ENCODE measurements around the gene DUSP18.

DUSP18 gene

DNA sequence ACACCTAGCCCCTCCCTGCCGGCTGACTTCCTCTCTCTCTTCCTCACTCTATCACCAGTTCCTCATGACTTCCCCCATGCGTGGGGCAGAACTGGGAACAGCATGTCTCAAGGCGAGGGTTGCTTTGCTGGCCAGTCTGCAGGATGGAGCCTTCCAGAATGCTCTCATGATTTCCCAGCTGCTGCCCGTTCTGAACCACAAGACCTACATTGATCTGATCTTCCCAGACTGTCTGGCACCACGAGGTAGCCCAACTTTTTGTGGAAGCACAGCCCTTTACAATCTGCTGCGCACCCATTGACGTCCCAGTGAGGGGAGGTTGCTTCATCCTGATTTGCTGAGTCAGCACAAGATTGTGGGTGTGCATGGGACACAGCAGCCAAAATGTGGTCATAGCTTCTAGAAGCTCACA, 52.1 kb downstream of the DUSP18 start:
- TF ChIP-seq, protein P1, sequence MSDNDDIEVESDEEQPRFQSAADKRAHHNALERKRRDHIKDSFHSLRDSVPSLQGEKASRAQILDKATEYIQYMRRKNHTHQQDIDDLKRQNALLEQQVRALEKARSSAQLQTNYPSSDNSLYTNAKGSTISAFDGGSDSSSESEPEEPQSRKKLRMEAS (IDR thresholded peaks at IDR 0.05; ENCODE audit: low read depth, low read length): no peak
- TF ChIP-seq CTCF (IDR thresholded peaks at IDR 0.05; ENCODE audit: low read depth, low read length): no peak
- TF ChIP-seq POLR2A (IDR thresholded peaks at IDR 0.05; ENCODE audit: extremely low read depth, insufficient read length): no peak
- TF ChIP-seq MYC (IDR thresholded peaks at IDR 0.05; ENCODE audit: low read depth, low read length): no peak
- no peak for DNase-seq (ENCODE audit: low read depth)
- H3K4me3 ChIP-seq (ENCODE audit: low read depth, low read length): no peak overlapping the region

DNA sequence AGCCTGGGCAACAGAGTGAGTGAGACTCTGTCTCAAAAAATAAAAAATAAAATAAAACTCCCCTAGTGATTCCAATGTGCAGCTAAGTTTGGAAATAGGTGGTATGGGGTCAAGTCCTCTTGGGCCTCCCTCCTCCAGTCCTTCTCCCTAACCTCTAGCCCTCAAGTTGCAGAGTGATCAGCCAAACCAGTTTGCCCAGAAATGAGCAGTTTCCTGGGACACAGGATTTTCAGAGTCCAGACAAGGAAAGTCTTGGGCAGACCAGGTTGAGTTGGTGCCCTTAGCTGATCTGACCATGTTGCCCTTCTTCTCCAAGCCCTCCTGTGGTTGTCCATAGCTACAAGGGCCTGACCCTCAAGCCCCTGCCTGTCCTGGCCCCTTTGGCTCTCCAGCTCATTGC, 52.8 kb downstream of the DUSP18 start:
- no peak for DNase-seq (ENCODE audit: low read depth)
- no peak overlapping the region for H3K4me3 ChIP-seq (ENCODE audit: low read depth, low read length)
- no peak for TF ChIP-seq CTCF (IDR thresholded peaks at IDR 0.05; ENCODE audit: low read depth, low read length)
- TF ChIP-seq MYC (IDR thresholded peaks at IDR 0.05; ENCODE audit: low read depth, low read length): no peak
- no peak for TF ChIP-seq POLR2A (IDR thresholded peaks at IDR 0.05; ENCODE audit: extremely low read depth, insufficient read length)
- TF ChIP-seq, protein P1 (IDR thresholded peaks at IDR 0.05; ENCODE audit: low read depth, low read length): no peak

DNA sequence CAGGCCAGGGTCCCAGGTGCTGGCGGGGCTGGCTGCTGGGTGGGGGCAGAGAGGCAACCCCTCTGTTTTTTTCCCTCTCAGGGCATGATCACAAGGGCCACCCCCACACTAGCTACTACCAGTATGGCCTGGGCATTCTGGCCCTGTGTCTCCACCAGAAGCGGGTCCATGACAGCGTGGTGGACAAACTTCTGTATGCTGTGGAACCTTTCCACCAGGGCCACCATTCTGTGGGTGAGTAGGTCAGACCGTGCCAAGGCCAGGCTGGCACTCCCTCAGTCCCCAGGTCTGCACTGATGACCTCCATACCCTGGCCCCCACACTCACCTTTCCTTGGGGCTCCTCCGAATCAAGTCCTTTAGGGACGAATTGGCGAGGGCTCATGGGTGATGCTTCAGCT, 53.4 kb downstream of the DUSP18 start:
- no peak overlapping the region for H3K4me3 ChIP-seq (ENCODE audit: low read depth, low read length)
- TF ChIP-seq MYC (IDR thresholded peaks at IDR 0.05; ENCODE audit: low read depth, low read length) (no peak), CTCF (IDR thresholded peaks at IDR 0.05; ENCODE audit: low read depth, low read length) (no peak), POLR2A (IDR thresholded peaks at IDR 0.05; ENCODE audit: extremely low read depth, insufficient read length) (no peak)
- TF ChIP-seq, protein P1 (IDR thresholded peaks at IDR 0.05; ENCODE audit: low read depth, low read length): no peak
- DNase-seq (ENCODE audit: low read depth): no peak

GRCh38 chr22:30612789-30613188, 54.9 kb downstream of the DUSP18 start:
- DNase-seq (ENCODE audit: low read depth): no peak
- no peak overlapping the region for H3K4me3 ChIP-seq (ENCODE audit: low read depth, low read length)

More at GRCh38 chr22:30612789-30613188, 54.9 kb downstream of the DUSP18 start:
- TF ChIP-seq POLR2A (IDR thresholded peaks at IDR 0.05; ENCODE audit: extremely low read depth, insufficient read length): no peak
- TF ChIP-seq, protein P1 (IDR thresholded peaks at IDR 0.05; ENCODE audit: low read depth, low read length): no peak
- no peak for TF ChIP-seq CTCF (IDR thresholded peaks at IDR 0.05; ENCODE audit: low read depth, low read length)
- TF ChIP-seq MYC (IDR thresholded peaks at IDR 0.05; ENCODE audit: low read depth, low read length): no peak
